ENCODE data around the gene DRC1. TPM values are rescaled to one million over a fixed set of nuclear protein-coding genes. Genes with fewer than 3 reads are reported as not detected.

Gene DRC1
- total RNA-seq, 1 experiment from 2014 or later, result not detected

- no peak for ATAC-seq
- Histone ChIP-seq H3K36me3 (ENCODE audit: control insufficient read depth in 1 of 2, insufficient read depth in 2 of 2, low read length in 2 of 2) (peaks cover 13 to 26% of the 10 kb centered on the region in 2 experiments), H3K27me3 (ENCODE audit: insufficient read depth, low read length) (no peaks in the 10 kb centered on the region), H3K9me2 (ENCODE audit: insufficient read depth) (no peaks in the 10 kb centered on the region), H3K4me3 (replicated peaks in 1 of 2; ENCODE audit: low read depth in 1 of 2, low read length in 2 of 2) (no peak overlapping the region), H4K20me1 (ENCODE audit: insufficient read depth) (0 out of 2 replicates have a peak, but pooled peaks cover 3% of the 10 kb centered on the region), H3K4me2 (ENCODE audit: low read length) (no peak overlapping the region), H3K79me2 (ENCODE audit: insufficient read depth, low read length) (peaks cover 10% of the 10 kb centered on the region; the same call in 1 of the 2 replicates), H3K9ac (ENCODE audit: low read length) (no peak overlapping the region), H3K9me3 (ENCODE audit: control insufficient read depth in 1 of 2, insufficient read depth in 1 of 2, low read depth in 1 of 2, low read length in 2 of 2) (no peaks in the 10 kb centered on the region), H2AFZ (ENCODE audit: low read depth, low read length, poor library complexity, severe bottlenecking) (no peak overlapping the region), H3K27ac (ENCODE audit: low read depth, low read length) (no peak overlapping the region), H3K4me1 (ENCODE audit: control insufficient read depth in 1 of 2, insufficient read depth in 2 of 2, low read length in 2 of 2) (no peaks in the 10 kb centered on the region)
- ChIA-PET RAD21 (ENCODE audit: low non-redundant PET in 1 of 2, low total read pairs in 2 of 2, uncharacterized antibody in 2 of 2, unreplicated experiment in 2 of 2) (no interaction called here), CTCF (no interaction called here), POLR2A (interaction anchor here (1.3 kb wide), 1 partner anchor 11 kb away, joined by 3 read pairs; no protein-coding TSS in a partner anchor)
- intact Hi-C loops (cut with micrococcal nuclease), result no loop called here
- no peak for TF ChIP-seq RAD21 (IDR thresholded peaks at IDR 0.05; ENCODE audit: low read depth)
- no peak for TF ChIP-seq EGR1 (IDR thresholded peaks at IDR 0.05; ENCODE audit: low read depth)
- no peak for TF ChIP-seq SIN3A (IDR thresholded peaks at IDR 0.05; ENCODE audit: low read depth)
- TF ChIP-seq ELF1 (IDR thresholded peaks at IDR 0.05; ENCODE audit: borderline replicate concordance, low read depth), result no peak
- TF ChIP-seq SRF (IDR thresholded peaks at IDR 0.05; ENCODE audit: low read depth), result no peak
- no peak for TF ChIP-seq EZH2phosphoT487 (IDR thresholded peaks at IDR 0.05; ENCODE audit: borderline replicate concordance)
- TF ChIP-seq TCF7L2 (IDR thresholded peaks at IDR 0.05; ENCODE audit: borderline replicate concordance, extremely low read depth, insufficient read depth, insufficient read length), result no peak
- no peak for TF ChIP-seq CTCF (IDR thresholded peaks at IDR 0.05 in 2 of 3, conservative IDR thresholded peaks at IDR 0.05 in 1 of 3; ENCODE audit: borderline replicate concordance in 1 of 3, insufficient read depth in 1 of 3, low read depth in 2 of 3, low read length in 2 of 3)
- no peak for TF ChIP-seq CEBPB (IDR thresholded peaks at IDR 0.05; ENCODE audit: low read depth)
- no peak for TF ChIP-seq MAX (IDR thresholded peaks at IDR 0.05)
- TF ChIP-seq ATF3 (IDR thresholded peaks at IDR 0.05), result no peak
- TF ChIP-seq POLR2AphosphoS5 (IDR thresholded peaks at IDR 0.05; ENCODE audit: low read depth, low read length), result no peak
- no peak for TF ChIP-seq ZNF274 (IDR thresholded peaks at IDR 0.05; ENCODE audit: low read depth, low read length)
- TF ChIP-seq EZH2 (IDR thresholded peaks at IDR 0.05), result no peak
- no peak for TF ChIP-seq FOSL1 (IDR thresholded peaks at IDR 0.05; ENCODE audit: low read depth)
- TF ChIP-seq ZFX (IDR thresholded peaks at IDR 0.05), result no peak
- no peak for TF ChIP-seq YY1 (IDR thresholded peaks at IDR 0.05; ENCODE audit: extremely low read depth, insufficient replicate concordance, low read depth, low read length)
- TF ChIP-seq ZBTB33 (IDR thresholded peaks at IDR 0.05; ENCODE audit: extremely low read depth, insufficient replicate concordance, low read length), result no peak
- no peak for TF ChIP-seq SP1 (IDR thresholded peaks at IDR 0.05; ENCODE audit: low read depth)
- no peak for TF ChIP-seq CBX3 (IDR thresholded peaks at IDR 0.05; ENCODE audit: low read depth)
- BruUV-seq (replicated peaks), result no TSS peak
- no peak for DNase-seq (ENCODE audit: low read depth, low spot score)
Measured at GRCh38 chr2:26384183-26384582, 17.5 kb upstream of the DRC1 start.
